Breast epithelium (tissue), 4 donors: Measurements from ENCODE around the gene PCDHB11. TPM values are rescaled to one million over a fixed set of nuclear protein-coding genes. Genes with fewer than 3 reads are reported as not detected.
A peak's percentile ranks its signal among the peaks of the same experiment; 100 is the strongest.
"Not testable (repeated sequence)": the region's sequence is repeated elsewhere in the genome, so short reads cannot be mapped to it uniquely, and the experiment has no call there.

Experiments
- DNase-seq, 2 donors: peaks; one replicate each; pipeline ENCODE4 v3.0.0-alpha.2; 2019; ENCODE audit warnings: low spot score in 2 of 2
- H3K27ac ChIP-seq, 2 donors: fragments of 200-600 bp; sonication (generic) in 1 of 2; one replicate each; pipeline ENCODE4 v1.5.1; 2016 to 2019; ENCODE audit warnings: mild to moderate bottlenecking in 1 of 2
- H3K27me3 ChIP-seq, 2 donors: fragments of 200-600 bp; sonication (generic) in 1 of 2; one replicate each; pipeline versions ENCODE4 v1.5.1 to v1.6.0; 2017 to 2019; ENCODE audit warnings: control low read depth in 1 of 2, mild to moderate bottlenecking in 1 of 2
- H3K36me3 ChIP-seq: fragments of 200-600 bp; one replicate; pipeline ENCODE4 v1.5.1; 2019
- H3K4me1 ChIP-seq, 2 donors: fragments of 200-600 bp; sonication (generic); one replicate each; pipeline ENCODE4 v1.5.1; 2016 to 2019; ENCODE audit warnings: control low read depth in 1 of 2
- H3K4me3 ChIP-seq, 3 donors: fragments of 200-600 bp; sonication (generic); 1 replicate in 2 of 3; 2 replicates in 1 of 3; pipeline ENCODE4 v1.5.1; 2016 to 2019; ENCODE audit warnings: mild to moderate bottlenecking in 3 of 3, moderate library complexity in 2 of 3
- H3K9me3 ChIP-seq, 2 donors: fragments of 200-600 bp; sonication (generic) in 1 of 2; one replicate each; pipeline ENCODE4 v1.5.1; 2016 to 2019; ENCODE audit warnings: control low read depth in 1 of 2
- POLR2A ChIP-seq: fragments of 450-650 bp; IDR thresholded peaks from one replicate; pipeline ENCODE4 v1.6.1; 2016; ENCODE audit warnings: antibody characterized with exemption, mild to moderate bottlenecking, moderate library complexity
- POLR2AphosphoS5 ChIP-seq, 3 donors: sonication (generic); formaldehyde crosslinking; IDR thresholded peaks; one replicate each; pipeline ENCODE4 v1.6.1; 2017; ENCODE audit warnings: antibody characterized with exemption in 3 of 3
- intact Hi-C: fragments of 100-400 bp; cut with DNase I; formaldehyde crosslinking; loops from one replicate; pipeline ENCODE4 v1.15.1; 2023; ENCODE audit warnings: low total_unique reads
- total RNA-seq, 3 donors: library from RNA; depleted of rRNA; stranded (reverse); fragments of >200 nt; gene quantifications; one replicate each; pipeline ENCODE4 v1.1.0, GENCODE V29; 2016
- TF ChIP-seq, protein P1 (sequence below), 3 donors: fragments of 450-650 bp; IDR thresholded peaks; one replicate each; pipeline ENCODE4 v1.5.1; 2016 to 2017; ENCODE audit warnings: antibody characterized with exemption in 3 of 3, mild to moderate bottlenecking in 3 of 3, moderate library complexity in 3 of 3

PCDHB11 gene
- total RNA-seq, 3 donors from 2014 or later = 2.3 to 4.6 (median 2.7) TPM

DNA sequence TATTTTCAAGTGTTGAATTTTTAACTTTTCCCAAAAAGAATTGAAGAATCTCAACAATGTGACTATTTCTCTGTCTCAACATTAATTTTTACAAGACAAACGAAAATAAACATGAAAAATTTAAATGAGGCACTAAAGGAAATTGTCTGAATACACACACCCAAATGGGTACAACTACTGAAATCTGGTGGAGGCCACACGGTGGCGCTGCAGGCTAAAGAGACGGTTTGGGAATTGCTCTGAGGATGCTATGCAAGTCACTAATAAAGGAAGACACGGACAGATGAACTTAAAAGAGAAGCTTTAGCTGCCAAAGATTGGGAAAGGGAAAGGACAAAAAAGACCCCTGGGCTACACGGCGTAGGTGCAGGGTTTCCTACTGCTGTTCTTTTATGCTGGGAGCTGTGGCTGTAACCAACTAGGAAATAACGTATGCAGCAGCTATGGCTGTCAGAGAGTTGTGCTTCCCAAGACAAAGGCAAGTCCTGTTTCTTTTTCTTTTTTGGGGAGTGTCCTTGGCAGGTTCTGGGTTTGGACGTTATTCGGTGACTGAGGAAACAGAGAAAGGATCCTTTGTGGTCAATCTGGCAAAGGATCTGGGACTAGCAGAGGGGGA, 7.2 kb upstream of the PCDHB11 start, which contains the start of gene PCDHB10:
TSS of gene PCDHB10 (plus strand) at position 244 of the 616 bp plus-strand sequence. CDS start at position 444, 200 bp downstream.
- Histone ChIP-seq H3K4me3 (no peak within 1 kb of the TSS), H3K27me3 (no peaks in the 10 kb centered on the region), H3K9me3 (peaks cover 59 to 89% of the 10 kb centered on the region in 2 donors), H3K4me1 (no peaks in the 10 kb centered on the region), H3K36me3 (no peaks in the 10 kb centered on the region), H3K27ac (no peak within 1 kb of the TSS)
- no peak for DNase-seq
- intact Hi-C loops = no loop called here
- TF ChIP-seq POLR2AphosphoS5 (IDR thresholded peaks at IDR 0.05) (no peak), POLR2A (no peak)
- TF ChIP-seq, protein P1, sequence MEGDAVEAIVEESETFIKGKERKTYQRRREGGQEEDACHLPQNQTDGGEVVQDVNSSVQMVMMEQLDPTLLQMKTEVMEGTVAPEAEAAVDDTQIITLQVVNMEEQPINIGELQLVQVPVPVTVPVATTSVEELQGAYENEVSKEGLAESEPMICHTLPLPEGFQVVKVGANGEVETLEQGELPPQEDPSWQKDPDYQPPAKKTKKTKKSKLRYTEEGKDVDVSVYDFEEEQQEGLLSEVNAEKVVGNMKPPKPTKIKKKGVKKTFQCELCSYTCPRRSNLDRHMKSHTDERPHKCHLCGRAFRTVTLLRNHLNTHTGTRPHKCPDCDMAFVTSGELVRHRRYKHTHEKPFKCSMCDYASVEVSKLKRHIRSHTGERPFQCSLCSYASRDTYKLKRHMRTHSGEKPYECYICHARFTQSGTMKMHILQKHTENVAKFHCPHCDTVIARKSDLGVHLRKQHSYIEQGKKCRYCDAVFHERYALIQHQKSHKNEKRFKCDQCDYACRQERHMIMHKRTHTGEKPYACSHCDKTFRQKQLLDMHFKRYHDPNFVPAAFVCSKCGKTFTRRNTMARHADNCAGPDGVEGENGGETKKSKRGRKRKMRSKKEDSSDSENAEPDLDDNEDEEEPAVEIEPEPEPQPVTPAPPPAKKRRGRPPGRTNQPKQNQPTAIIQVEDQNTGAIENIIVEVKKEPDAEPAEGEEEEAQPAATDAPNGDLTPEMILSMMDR (IDR thresholded peaks at IDR 0.05) = no peak

DNA sequence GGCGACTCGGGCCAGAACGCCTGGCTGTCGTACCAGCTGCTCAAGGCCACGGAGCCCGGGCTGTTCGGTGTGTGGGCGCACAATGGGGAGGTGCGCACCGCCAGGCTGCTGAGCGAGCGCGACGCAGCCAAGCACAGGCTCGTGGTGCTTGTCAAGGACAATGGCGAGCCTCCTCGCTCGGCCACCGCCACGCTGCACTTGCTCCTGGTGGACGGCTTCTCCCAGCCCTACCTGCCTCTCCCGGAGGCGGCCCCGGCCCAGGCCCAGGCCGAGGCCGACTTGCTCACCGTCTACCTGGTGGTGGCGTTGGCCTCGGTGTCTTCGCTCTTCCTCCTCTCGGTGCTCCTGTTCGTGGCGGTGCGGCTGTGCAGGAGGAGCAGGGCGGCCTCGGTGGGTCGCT, 5.1 kb upstream of the PCDHB11 start:
- H3K4me3 ChIP-seq, H3K27me3 ChIP-seq, intact Hi-C loops, H3K4me1 ChIP-seq, DNase-seq, H3K36me3 ChIP-seq, H3K27ac ChIP-seq: not testable (repeated sequence)
- peaks cover 64 to 93% of the 10 kb centered on the region in 2 donors for H3K9me3 ChIP-seq

DNA sequence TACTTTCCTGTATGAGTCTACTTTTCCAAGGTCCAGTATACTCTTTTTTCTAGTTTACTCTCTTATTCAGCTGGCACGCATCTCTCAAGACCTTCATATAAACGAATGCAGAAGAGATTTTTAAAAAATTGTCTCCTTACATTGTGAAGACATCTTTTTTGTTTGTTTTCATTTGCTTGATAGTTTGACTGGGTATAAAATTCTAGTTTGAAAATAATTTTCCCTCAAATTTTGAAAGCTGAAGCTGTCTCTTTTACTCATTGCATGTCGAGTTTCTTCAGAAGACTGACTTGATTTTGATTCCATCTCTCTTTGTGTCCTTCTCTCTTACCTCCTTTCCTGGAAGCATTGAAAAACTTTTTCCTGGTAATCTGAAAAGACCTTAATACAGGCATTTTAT, 3.1 kb upstream of the PCDHB11 start:
- intact Hi-C loops = no loop called here
- no peak for TF ChIP-seq POLR2AphosphoS5 (IDR thresholded peaks at IDR 0.05)
- TF ChIP-seq, protein P1 (IDR thresholded peaks at IDR 0.05) = no peak
- no peak for TF ChIP-seq POLR2A
- Histone ChIP-seq H3K27ac (no peak overlapping the region), H3K4me3 (no peak overlapping the region), H3K4me1 (no peaks in the 10 kb centered on the region), H3K36me3 (no peaks in the 10 kb centered on the region), H3K9me3 (peaks cover 69 to 93% of the 10 kb centered on the region in 2 donors), H3K27me3 (no peaks in the 10 kb centered on the region)
- no peak for DNase-seq

DNA sequence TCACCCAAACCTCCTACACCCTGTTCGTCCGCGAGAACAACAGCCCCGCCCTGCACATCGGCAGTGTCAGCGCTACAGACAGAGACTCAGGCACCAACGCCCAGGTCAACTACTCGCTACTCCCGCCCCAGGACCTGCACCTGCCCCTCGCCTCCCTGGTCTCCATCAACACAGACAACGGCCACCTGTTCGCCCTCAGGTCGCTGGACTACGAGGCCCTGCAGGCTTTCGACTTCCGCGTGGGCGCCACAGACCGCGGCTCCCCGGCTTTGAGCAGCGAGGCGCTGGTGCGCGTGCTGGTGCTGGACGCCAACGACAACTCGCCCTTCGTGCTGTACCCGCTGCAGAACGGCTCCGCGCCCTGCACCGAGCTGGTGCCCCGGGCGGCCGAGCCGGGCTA, 1.7 kb downstream of the PCDHB11 start:
- intact Hi-C loops, H3K27ac ChIP-seq, H3K4me3 ChIP-seq, H3K27me3 ChIP-seq, H3K36me3 ChIP-seq, DNase-seq, H3K4me1 ChIP-seq: not testable (repeated sequence)
- H3K9me3 ChIP-seq = peaks cover 73 to 90% of the 10 kb centered on the region in 2 donors

DNA sequence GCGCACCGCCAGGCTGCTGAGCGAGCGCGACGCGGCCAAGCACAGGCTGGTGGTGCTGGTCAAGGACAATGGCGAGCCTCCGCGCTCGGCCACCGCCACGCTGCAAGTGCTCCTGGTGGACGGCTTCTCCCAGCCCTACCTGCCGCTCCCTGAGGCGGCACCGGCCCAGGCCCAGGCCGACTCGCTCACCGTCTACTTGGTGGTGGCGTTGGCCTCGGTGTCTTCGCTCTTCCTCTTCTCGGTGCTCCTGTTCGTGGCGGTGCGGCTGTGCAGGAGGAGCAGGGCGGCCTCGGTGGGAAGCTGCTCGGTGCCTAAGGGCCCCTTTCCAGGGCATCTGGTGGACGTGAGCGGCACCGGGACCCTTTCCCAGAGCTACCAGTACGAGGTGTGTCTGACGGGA, 2.2 kb downstream of the PCDHB11 start:
- H3K4me1 ChIP-seq, H3K4me3 ChIP-seq, H3K27ac ChIP-seq, H3K36me3 ChIP-seq, intact Hi-C loops, DNase-seq, H3K27me3 ChIP-seq: not testable (repeated sequence)
- peaks cover 70 to 88% of the 10 kb centered on the region in 2 donors for H3K9me3 ChIP-seq

DNA sequence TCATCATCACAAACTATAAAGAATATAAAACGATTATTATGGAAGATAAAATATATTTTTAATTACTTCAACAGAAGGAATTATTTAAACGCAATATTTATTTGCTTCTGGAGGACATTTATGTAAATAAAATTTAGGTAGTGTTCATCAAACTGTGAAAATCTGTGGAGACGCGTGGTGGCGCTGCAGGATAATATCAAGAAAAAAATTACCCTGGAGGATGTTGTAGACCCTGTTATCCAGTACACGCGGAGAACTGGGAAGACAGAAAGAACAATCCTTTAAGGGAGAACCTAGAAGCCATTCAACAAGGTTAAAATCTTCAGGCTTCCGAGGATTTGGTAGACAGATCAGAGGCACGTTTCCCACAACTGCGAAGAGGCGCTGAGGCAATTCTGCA, 9.1 kb downstream of the PCDHB11 start, which contains the start of gene PCDHB12:
TSS of gene PCDHB12 (plus strand) at position 242 of the 400 bp plus-strand sequence. CDS start 189 bp downstream, outside the sequence.
- H3K4me3 ChIP-seq = peak within 1 kb of the TSS in 2 of 3 donors; percentile 17 to 25
- intact Hi-C loops = no loop called here
- peaks cover 52 to 88% of the 10 kb centered on the region in 2 donors for H3K9me3 ChIP-seq
- DNase-seq = no peak
- no peaks in the 10 kb centered on the region for H3K27me3 ChIP-seq
- no peaks in the 10 kb centered on the region for H3K36me3 ChIP-seq
- TF ChIP-seq, protein P1 (IDR thresholded peaks at IDR 0.05) = no peak
- no peak for TF ChIP-seq POLR2AphosphoS5 (IDR thresholded peaks at IDR 0.05)
- H3K4me1 ChIP-seq = no peaks in the 10 kb centered on the region
- H3K27ac ChIP-seq = no peak within 1 kb of the TSS

DNA sequence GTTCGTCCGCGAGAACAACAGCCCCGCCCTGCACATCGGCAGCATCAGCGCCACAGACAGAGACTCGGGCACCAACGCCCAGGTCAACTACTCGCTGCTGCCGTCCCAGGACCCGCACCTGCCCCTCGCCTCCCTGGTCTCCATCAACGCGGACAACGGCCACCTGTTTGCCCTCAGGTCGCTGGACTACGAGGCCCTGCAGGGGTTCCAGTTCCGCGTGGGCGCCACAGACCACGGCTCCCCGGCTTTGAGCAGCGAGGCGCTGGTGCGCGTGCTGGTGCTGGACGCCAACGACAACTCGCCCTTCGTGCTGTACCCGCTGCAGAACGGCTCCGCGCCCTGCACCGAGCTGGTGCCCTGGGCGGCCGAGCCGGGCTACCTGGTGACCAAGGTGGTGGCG, 10.9 kb downstream of the PCDHB11 start:
- peaks cover 52 to 87% of the 10 kb centered on the region in 2 donors for H3K9me3 ChIP-seq

DNA sequence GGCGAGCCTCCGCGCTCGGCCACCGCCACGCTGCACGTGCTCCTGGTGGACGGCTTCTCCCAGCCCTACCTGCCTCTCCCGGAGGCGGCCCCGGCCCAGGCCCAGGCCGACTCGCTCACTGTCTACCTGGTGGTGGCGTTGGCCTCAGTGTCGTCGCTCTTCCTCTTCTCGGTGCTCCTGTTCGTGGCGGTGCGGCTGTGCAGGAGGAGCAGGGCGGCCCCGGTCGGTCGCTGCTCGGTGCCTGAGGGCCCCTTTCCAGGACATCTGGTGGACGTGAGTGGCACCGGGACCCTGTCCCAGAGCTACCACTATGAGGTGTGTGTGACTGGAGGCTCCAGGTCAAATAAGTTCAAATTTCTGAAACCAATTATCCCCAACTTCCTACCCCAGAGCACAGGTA, 11.4 kb downstream of the PCDHB11 start:
- H3K27ac ChIP-seq, H3K4me1 ChIP-seq, H3K4me3 ChIP-seq, DNase-seq, H3K27me3 ChIP-seq, H3K36me3 ChIP-seq, intact Hi-C loops: not testable (repeated sequence)
- peaks cover 58 to 88% of the 10 kb centered on the region in 2 donors for H3K9me3 ChIP-seq

More for the DNA sequence above, 10.9 kb downstream of the PCDHB11 start:
- H3K4me1 ChIP-seq, DNase-seq, H3K27ac ChIP-seq, H3K36me3 ChIP-seq, H3K27me3 ChIP-seq, H3K4me3 ChIP-seq, intact Hi-C loops: not testable (repeated sequence)
